Testis (tissue), 3 donors: ENCODE results near the gene OR52M1. TPM values are rescaled to one million over a fixed set of nuclear protein-coding genes. Genes with fewer than 3 reads are reported as not detected.
"Not testable (repeated sequence)": the region's sequence is repeated elsewhere in the genome, so short reads cannot be mapped to it uniquely, and the experiment has no call there.

Experiments used
- DNase-seq: peaks from one replicate; pipeline ENCODE4 v3.0.0-alpha.2; 2019
- H3K27ac ChIP-seq, 2 donors: fragments of 200-600 bp; sonication (generic); one replicate each; pipeline ENCODE4 v1.5.1; 2019
- H3K27me3 ChIP-seq: fragments of 200-600 bp; sonication (generic); one replicate; pipeline ENCODE4 v1.5.1; 2019
- H3K36me3 ChIP-seq: fragments of 200-600 bp; sonication (generic); one replicate; pipeline ENCODE4 v1.5.1; 2017; ENCODE audit warnings: low read depth; ENCODE audit errors: missing control alignments
- H3K4me1 ChIP-seq: fragments of 200-600 bp; sonication (generic); one replicate; pipeline ENCODE4 v1.5.1; 2019
- H3K4me3 ChIP-seq, 2 donors: fragments of 200-600 bp; sonication (generic); one replicate each; pipeline ENCODE4 v1.5.1; 2017 to 2019
- H3K9me3 ChIP-seq: fragments of 200-600 bp; sonication (generic); one replicate; pipeline ENCODE4 v1.5.1; 2017
- POLR2A ChIP-seq: fragments of 450-650 bp; IDR thresholded peaks from one replicate; pipeline ENCODE4 v1.6.1; 2017; ENCODE audit warnings: antibody characterized with exemption, mild to moderate bottlenecking, moderate library complexity
- WGBS, 2 donors: methylation state at CpG; one replicate each; pipeline ENCODE4 v1.1.5; 2018; 5-methylcytosine and 5-hydroxymethylcytosine counted together
- intact Hi-C: fragments of 100-400 bp; cut with DNase I; formaldehyde crosslinking; loops from one replicate; pipeline ENCODE4 v1.15.1; 2023; ENCODE audit warnings: low total_unique reads
- polyA plus RNA-seq: library from polyadenylated mRNA; stranded (reverse); fragments of 350-450 nt; fragmentation: Illumina TruSeq; extraction: RNeasy Lipid Tissue Mini Kit (QIAGEN cat#74804); gene quantifications from one replicate; pipeline ENCODE4 v1.2.3, GENCODE V29; 2014; ENCODE audit warnings: low read depth, low replicate concordance; ENCODE audit not compliant: insufficient read depth
- total RNA-seq, 2 donors: library from RNA; depleted of rRNA; stranded (reverse); fragments of >200 nt; gene quantifications; one replicate each; pipeline ENCODE4 v1.2.3, GENCODE V29; 2016
- TF ChIP-seq, protein P1 (sequence below), 3 experiments: fragments of 450-650 bp in 2 of 3; fragments of 200-600 bp in 1 of 3; sonication (generic) in 1 of 3; IDR thresholded peaks; one replicate each; pipeline ENCODE4 v1.5.1; 2016 to 2019; ENCODE audit warnings: antibody characterized with exemption in 3 of 3, mild to moderate bottlenecking in 2 of 3, moderate library complexity in 1 of 3

Gene OR52M1
- total and polyA plus RNA-seq, 3 donors from 2014 or later, result not detected

DNA sequence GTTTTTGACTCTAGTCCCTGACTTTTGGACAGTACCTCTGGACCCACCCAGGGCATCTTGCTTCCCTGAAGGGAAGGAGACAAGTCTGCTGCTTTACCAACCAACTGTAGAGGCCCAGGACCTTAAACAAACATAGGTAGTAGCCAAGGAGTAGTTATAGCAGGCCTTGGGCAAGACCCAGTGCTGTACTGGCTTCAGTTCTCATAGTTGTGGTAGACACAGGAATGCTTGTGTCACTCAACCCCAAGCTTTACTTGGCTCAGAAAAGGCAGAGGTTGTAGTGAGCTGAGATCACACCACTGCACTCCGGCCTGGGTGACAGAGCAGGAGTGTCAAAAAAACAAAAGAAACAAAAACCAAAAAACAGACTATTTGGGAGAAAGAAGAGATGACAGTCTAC lies 21.3 kb upstream of the OR52M1 start:
- intact Hi-C loops, result no loop called here
- Histone ChIP-seq H3K4me1 (no peaks in the 10 kb centered on the region), H3K36me3 (no peaks in the 10 kb centered on the region), H3K9me3 (no peaks in the 10 kb centered on the region), H3K27me3 (no peaks in the 10 kb centered on the region), H3K27ac (no peak overlapping the region), H3K4me3 (no peak overlapping the region)
- DNase-seq, result no peak
- TF ChIP-seq POLR2A, result no peak
- TF ChIP-seq, protein P1, sequence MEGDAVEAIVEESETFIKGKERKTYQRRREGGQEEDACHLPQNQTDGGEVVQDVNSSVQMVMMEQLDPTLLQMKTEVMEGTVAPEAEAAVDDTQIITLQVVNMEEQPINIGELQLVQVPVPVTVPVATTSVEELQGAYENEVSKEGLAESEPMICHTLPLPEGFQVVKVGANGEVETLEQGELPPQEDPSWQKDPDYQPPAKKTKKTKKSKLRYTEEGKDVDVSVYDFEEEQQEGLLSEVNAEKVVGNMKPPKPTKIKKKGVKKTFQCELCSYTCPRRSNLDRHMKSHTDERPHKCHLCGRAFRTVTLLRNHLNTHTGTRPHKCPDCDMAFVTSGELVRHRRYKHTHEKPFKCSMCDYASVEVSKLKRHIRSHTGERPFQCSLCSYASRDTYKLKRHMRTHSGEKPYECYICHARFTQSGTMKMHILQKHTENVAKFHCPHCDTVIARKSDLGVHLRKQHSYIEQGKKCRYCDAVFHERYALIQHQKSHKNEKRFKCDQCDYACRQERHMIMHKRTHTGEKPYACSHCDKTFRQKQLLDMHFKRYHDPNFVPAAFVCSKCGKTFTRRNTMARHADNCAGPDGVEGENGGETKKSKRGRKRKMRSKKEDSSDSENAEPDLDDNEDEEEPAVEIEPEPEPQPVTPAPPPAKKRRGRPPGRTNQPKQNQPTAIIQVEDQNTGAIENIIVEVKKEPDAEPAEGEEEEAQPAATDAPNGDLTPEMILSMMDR (IDR thresholded peaks at IDR 0.05), result no peak
- WGBS, 2 donors, result 75 to 85% methylated on average over 1 of the region's 1 CpG

DNA sequence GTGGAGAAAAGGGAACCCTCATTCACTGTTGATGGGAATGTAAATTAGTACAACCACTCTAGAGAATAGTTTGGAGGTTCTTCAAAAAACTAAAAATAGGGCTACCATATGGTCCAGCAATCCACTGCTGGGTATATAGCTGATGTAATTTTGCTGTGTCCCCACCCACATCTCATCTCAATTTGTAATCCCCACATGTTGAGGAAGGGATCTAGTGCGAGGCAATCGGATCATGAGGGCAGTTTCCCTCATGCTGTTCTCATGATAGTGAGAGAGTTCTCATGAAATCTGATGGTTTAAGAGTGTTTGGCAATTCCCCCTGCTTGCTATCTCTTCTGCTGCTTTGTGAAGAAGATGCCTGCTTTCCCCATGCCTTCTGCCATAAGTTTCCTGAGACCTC lies 17.1 kb upstream of the OR52M1 start:
- Histone ChIP-seq H3K36me3 (no peaks in the 10 kb centered on the region), H3K9me3 (no peaks in the 10 kb centered on the region), H3K4me1 (no peaks in the 10 kb centered on the region), H3K27ac (no peak overlapping the region), H3K27me3 (no peaks in the 10 kb centered on the region), H3K4me3 (no peak overlapping the region)
- TF ChIP-seq POLR2A, result no peak
- TF ChIP-seq, protein P1 (IDR thresholded peaks at IDR 0.05), result no peak
- WGBS, 2 donors, result 69 to 87% methylated on average over 2 of the region's 2 CpGs
- intact Hi-C loops, result no loop called here
- no peak for DNase-seq

DNA sequence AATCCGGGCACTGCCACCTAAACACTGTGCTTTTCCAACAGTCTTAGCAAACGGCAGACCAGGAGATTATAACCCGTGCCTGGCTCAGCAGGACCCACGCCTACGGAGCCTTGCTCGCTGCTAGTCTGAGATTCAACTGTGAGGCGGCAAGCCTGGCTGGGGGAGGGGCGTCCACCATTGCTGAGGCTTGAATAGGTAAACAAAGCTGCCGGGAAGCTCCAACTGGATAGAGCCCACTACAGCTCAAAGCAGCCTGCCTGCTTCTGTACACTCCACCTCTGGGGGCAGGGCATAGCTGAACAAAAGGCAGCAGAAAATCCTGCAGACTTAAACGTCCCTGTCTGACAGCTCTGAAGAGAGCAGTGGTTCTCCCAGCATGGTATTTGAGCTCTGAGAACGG lies 13.3 kb upstream of the OR52M1 start:
- H3K36me3 ChIP-seq, H3K27me3 ChIP-seq, H3K4me1 ChIP-seq, DNase-seq, H3K4me3 ChIP-seq, H3K9me3 ChIP-seq, intact Hi-C loops, H3K27ac ChIP-seq: not testable (repeated sequence)
- WGBS, 2 donors, result 68 to 72% methylated on average over 11 of the region's 11 CpGs

DNA sequence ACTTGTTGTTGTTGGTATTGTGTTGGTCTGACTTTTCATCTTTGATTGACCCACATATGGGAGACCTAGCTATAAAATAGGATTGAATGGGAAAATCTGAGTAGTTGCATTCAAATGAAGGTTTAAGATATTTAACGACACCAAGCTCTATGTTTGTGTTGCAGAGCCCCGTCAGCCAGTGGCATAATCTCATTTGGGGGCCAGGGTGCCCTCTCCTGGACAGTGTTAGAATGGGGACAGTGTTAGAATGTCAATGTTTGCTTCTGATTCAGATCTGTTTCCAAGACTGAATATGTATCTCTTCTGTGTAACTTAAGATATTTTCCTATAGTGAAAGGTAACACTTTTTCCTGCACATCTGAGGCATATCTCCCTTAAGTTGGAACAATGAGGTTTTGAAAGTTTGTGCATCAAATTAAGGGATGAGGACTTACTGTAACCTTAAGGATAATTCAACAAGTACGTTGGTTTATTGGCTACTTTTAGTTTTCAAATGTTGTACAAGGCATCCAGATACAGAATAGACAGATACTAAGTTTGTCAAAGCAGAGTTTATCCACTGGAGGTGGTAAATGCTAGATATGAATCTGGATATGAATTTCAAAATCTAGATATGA lies 5.3 kb upstream of the OR52M1 start:
- intact Hi-C loops, result no loop called here
- Histone ChIP-seq H3K36me3 (no peaks in the 10 kb centered on the region), H3K27ac (no peak overlapping the region), H3K27me3 (no peaks in the 10 kb centered on the region), H3K9me3 (no peaks in the 10 kb centered on the region), H3K4me3 (no peak overlapping the region), H3K4me1 (no peaks in the 10 kb centered on the region)
- 22 to 37% methylated on average over 3 of the region's 3 CpGs for WGBS, 2 donors
- peak; percentile 84 for DNase-seq
- TF ChIP-seq, protein P1 (IDR thresholded peaks at IDR 0.05), result peak; percentile 18 to 73 (median 47)
- TF ChIP-seq POLR2A, result no peak

DNA sequence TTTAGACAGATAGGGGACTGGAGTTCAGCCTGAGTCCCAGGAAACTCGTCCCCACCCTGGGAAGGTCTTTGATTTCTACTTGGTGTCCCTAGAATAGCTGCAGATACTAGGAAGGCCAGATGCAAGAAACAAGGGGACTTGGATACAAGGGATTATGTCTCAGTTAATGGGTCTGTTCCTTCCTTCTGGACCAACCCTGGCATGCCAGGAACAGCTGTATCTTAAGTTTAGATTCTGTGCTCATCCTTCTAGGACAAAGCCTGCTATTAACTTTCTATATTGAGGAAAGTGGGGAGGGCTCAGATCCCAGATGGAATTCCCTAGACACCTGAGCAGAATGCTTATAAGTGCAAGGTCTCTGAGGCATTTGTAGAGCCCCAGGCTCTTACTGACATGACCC lies 3.9 kb upstream of the OR52M1 start:
- TF ChIP-seq, protein P1 (IDR thresholded peaks at IDR 0.05), result no peak
- no peak for TF ChIP-seq POLR2A
- WGBS, 2 donors, result 0 to 22% methylated on average over 1 of the region's 1 CpG
- no peaks in the 10 kb centered on the region for H3K27me3 ChIP-seq
- H3K9me3 ChIP-seq, result no peaks in the 10 kb centered on the region
- no peak for DNase-seq
- no peaks in the 10 kb centered on the region for H3K4me1 ChIP-seq
- H3K4me3 ChIP-seq, result no peak overlapping the region
- no peaks in the 10 kb centered on the region for H3K36me3 ChIP-seq
- no peak overlapping the region for H3K27ac ChIP-seq
- intact Hi-C loops, result no loop called here
